ENCODE data around the gene SLC31A2. TPM values are rescaled to one million over a fixed set of nuclear protein-coding genes. Genes with fewer than 3 reads are reported as not detected.
"Not testable (repeated sequence)": the region's sequence is repeated elsewhere in the genome, so short reads cannot be mapped to it uniquely, and the experiment has no call there.

Gene SLC31A2
- total RNA-seq, 1 donor from 2014 or later: 2.1 TPM

DNA sequence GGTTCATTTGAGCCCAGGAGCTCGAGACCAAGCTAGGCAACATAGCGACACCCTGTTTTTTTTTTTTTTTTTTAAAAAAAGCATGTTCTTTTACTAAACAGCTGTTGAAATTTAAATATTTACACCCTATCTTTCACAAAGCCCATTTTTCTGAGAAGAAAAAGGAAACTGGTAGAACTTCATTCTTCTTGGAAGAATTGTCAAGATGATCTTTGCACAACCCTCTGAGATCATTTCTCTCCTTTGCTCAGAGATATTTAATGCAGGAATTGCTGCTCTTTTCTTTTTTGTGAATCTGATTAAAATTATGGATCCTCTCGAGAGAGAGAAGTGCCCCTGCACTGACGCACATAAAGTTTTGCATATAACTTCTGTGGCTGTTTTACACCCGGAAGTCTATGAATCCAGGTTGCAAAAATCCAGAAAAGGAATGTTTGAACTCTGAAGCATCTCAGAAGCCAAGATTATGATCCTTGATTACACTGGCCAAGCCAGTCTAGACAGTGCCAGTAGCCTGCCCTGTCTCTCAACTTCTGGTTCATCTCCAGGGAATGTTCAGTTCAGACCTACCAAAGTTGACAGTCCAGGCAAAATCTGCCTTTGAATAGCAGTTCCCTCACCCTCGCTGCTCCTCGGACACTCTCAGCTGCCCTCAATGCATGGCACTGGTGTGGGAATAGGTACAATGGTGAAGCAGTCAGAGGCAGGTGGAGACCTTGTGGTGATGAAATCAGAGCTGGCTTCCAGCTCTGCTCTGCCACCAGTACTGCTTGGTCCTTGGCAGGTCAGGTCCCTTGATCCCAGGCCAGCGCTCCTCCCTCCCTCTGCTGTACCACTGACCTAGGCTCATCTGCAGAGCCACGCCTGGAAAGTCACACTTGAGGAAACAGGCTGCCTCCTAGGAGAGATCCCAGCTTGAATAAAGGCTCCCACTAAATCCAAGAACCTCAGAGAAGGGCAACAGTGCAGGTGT lies 13.3 kb upstream of the SLC31A2 start:
- H3K27me3 Mint-ChIP-seq (ENCODE audit: unreplicated experiment): peaks cover 2% of the 10 kb centered on the region
- no peaks in the 10 kb centered on the region for H3K4me1 Mint-ChIP-seq (ENCODE audit: unreplicated experiment)
- H3K36me3 Mint-ChIP-seq (ENCODE audit: low read depth, unreplicated experiment): no peaks in the 10 kb centered on the region
- no peaks in the 10 kb centered on the region for H3K9me3 Mint-ChIP-seq (ENCODE audit: unreplicated experiment)
- TF ChIP-seq, protein P1, sequence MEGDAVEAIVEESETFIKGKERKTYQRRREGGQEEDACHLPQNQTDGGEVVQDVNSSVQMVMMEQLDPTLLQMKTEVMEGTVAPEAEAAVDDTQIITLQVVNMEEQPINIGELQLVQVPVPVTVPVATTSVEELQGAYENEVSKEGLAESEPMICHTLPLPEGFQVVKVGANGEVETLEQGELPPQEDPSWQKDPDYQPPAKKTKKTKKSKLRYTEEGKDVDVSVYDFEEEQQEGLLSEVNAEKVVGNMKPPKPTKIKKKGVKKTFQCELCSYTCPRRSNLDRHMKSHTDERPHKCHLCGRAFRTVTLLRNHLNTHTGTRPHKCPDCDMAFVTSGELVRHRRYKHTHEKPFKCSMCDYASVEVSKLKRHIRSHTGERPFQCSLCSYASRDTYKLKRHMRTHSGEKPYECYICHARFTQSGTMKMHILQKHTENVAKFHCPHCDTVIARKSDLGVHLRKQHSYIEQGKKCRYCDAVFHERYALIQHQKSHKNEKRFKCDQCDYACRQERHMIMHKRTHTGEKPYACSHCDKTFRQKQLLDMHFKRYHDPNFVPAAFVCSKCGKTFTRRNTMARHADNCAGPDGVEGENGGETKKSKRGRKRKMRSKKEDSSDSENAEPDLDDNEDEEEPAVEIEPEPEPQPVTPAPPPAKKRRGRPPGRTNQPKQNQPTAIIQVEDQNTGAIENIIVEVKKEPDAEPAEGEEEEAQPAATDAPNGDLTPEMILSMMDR (IDR thresholded peaks at IDR 0.05; ENCODE audit: unreplicated experiment): no peak
- no peak overlapping the region for H3K4me3 Mint-ChIP-seq (ENCODE audit: unreplicated experiment)
- no peak for DNase-seq (ENCODE audit: low spot score)
- H3K27ac Mint-ChIP-seq (ENCODE audit: unreplicated experiment): no peak overlapping the region

DNA sequence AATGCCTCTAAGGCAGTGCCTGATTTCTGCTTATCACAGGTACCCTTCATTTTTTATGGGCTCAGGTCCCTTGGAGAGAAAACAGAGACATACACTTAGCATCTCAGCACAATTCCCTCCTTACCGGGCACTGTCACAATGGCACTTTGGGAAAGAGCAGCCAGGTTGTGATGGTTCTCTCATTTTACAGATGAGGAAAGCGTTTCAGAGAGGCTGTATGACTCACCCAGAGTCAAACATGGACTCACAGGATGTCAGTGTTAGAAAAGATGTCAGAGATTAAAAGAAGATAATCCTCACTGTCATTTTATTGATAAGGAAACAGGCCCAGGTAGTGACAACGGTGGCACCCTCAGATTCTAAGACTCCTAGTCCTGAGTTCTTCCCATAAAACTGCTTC lies 12.0 kb upstream of the SLC31A2 start:
- no peak overlapping the region for H3K4me3 Mint-ChIP-seq (ENCODE audit: unreplicated experiment)
- H3K27ac Mint-ChIP-seq (ENCODE audit: unreplicated experiment): no peak overlapping the region
- TF ChIP-seq, protein P1 (IDR thresholded peaks at IDR 0.05; ENCODE audit: unreplicated experiment): no peak

DNA sequence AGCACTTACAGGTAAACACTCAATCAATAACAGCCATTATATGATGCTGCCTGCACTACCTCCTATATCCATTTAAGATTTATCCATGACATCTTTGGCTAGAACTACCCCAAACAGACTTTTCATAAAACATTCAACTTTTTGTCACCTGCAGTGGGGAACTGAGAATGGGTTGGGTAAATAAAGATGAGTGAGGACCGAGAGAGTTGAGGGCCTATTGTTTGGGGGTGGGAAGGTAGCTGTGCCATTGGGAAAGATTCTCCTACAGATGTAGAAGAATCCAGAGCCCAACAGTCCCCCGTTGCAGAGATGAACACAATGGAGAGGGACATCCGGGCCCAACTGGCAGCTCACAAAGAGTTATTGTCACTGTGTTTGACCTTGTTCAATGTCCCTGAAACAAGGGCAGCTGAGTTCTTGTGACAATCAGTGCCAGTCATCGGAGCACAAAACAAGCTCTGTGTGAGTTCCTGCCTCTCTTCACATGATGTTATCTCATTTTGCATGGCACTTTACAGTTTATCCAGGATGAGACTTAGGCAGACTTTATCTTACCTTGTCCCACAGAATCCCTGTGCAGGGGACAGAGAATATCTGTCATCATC lies 11.5 kb upstream of the SLC31A2 start:
- no peak overlapping the region for H3K27ac Mint-ChIP-seq (ENCODE audit: unreplicated experiment)
- H3K4me3 Mint-ChIP-seq (ENCODE audit: unreplicated experiment): no peak overlapping the region
- no peak for DNase-seq (ENCODE audit: low spot score)
- H3K9me3 Mint-ChIP-seq (ENCODE audit: unreplicated experiment): no peaks in the 10 kb centered on the region
- H3K36me3 Mint-ChIP-seq (ENCODE audit: low read depth, unreplicated experiment): no peaks in the 10 kb centered on the region
- peaks cover 1% of the 10 kb centered on the region for H3K27me3 Mint-ChIP-seq (ENCODE audit: unreplicated experiment)
- TF ChIP-seq, protein P1 (IDR thresholded peaks at IDR 0.05; ENCODE audit: unreplicated experiment): no peak
- H3K4me1 Mint-ChIP-seq (ENCODE audit: unreplicated experiment): no peaks in the 10 kb centered on the region

More for the DNA sequence above, 12.0 kb upstream of the SLC31A2 start:
- Mint-ChIP-seq H3K36me3 (ENCODE audit: low read depth, unreplicated experiment) (no peaks in the 10 kb centered on the region), H3K4me1 (ENCODE audit: unreplicated experiment) (no peaks in the 10 kb centered on the region), H3K9me3 (ENCODE audit: unreplicated experiment) (no peaks in the 10 kb centered on the region), H3K27me3 (ENCODE audit: unreplicated experiment) (peaks cover 2% of the 10 kb centered on the region)
- DNase-seq (ENCODE audit: low spot score): no peak

DNA sequence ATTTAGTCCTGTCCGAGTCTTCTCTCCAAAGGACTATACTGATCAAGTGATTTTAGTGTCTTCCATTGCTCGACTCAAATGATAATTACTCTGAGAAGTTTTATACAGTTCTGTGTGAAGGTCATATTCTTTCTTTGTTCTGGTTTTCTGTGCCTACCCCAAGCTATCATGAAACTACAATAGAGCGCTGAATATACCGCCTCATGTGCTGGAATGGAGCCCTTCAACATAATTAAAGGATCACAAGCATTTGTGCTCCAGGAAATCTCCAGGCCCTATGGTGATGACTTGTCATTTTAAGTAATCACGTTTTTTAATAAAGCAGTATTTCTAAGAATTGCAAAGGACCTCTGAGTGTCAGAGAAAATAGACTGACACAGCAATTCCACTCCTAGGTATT lies 10.9 kb upstream of the SLC31A2 start:
- Mint-ChIP-seq H3K36me3 (ENCODE audit: low read depth, unreplicated experiment) (no peaks in the 10 kb centered on the region), H3K27me3 (ENCODE audit: unreplicated experiment) (peaks cover 1% of the 10 kb centered on the region), H3K27ac (ENCODE audit: unreplicated experiment) (no peak overlapping the region), H3K4me1 (ENCODE audit: unreplicated experiment) (no peaks in the 10 kb centered on the region), H3K9me3 (ENCODE audit: unreplicated experiment) (no peaks in the 10 kb centered on the region), H3K4me3 (ENCODE audit: unreplicated experiment) (no peak overlapping the region)
- DNase-seq (ENCODE audit: low spot score): no peak
- TF ChIP-seq, protein P1 (IDR thresholded peaks at IDR 0.05; ENCODE audit: unreplicated experiment): no peak

DNA sequence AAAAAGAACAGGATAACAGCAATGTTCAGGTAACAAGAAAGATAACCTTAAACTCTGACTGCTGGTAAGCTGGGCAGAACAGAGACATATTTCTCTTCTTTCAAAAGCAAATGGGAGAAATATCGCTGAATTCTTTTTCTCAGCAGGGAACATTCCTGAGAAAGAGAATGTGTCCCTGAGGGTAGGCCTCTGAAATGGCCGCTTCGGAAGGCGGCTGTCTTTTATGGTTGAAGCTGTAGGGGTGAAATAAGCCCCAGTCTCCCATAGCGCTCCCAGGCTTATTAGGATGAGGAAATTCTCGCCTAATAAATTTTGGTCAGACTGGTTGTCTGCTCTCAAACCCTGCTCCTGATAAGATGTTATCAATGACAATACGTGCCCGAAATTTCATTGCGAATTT lies 9.9 kb upstream of the SLC31A2 start:
- H3K27me3 Mint-ChIP-seq (ENCODE audit: unreplicated experiment); H3K4me3 Mint-ChIP-seq (ENCODE audit: unreplicated experiment); H3K27ac Mint-ChIP-seq (ENCODE audit: unreplicated experiment); H3K4me1 Mint-ChIP-seq (ENCODE audit: unreplicated experiment); H3K36me3 Mint-ChIP-seq (ENCODE audit: low read depth, unreplicated experiment); DNase-seq (ENCODE audit: low spot score); H3K9me3 Mint-ChIP-seq (ENCODE audit: unreplicated experiment): not testable (repeated sequence)

All from endothelial cell (in vitro differentiated cells).